EL (cell line): ENCODE measurements around the gene SPSB1.

Source experiments
- DNase-seq: peaks from one replicate; pipeline ENCODE4 v3.0.0-alpha.2; 2016

Gene SPSB1

GRCh38 chr1:9397997-9398526 is 105.4 kb downstream of the SPSB1 start:
- DNase-seq: peak; percentile 21

DNA sequence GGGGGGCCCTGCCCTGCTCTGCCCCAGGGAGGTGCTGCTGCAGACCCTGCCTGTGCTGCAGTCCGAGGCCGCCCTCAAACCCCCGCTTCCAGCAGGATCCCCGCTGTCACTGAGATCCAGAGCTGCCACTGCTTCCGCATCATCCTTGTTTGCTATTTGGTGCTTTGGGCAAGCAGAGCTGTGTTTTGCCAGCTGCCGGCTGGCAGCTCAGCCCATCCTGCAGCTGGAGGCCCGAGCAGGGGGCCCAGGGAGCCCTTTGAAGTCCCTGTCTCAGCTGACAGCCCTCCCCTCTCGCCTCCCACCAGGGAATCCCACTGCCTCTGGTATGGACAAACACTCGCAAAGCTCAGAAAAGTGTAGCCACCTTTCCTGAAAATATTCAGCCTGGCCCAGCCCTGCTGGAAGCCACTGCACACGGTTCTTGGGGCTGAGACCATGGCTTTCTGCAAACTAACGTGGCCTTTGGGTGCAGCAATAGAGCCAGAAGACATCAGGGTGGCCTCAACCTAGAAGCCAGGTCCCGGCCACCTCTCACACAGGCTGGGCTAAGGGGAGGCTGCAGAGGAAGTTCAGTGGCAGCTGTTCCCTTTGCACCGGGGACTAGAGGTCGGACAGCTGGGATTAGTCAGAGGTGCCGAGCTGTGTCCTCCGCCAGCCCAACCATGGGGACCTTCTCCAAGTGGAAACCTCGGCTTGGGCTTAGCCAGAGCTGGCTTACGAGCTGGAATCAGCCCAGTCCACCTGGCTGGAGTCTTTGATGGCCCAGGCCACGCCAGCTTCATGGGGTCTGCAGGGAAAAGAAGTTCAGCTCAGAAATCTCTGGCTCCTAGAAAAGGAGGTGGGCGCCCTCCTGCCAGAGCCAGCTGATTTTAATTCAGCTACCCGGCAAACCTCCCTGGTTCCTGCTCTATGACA is 107.1 kb downstream of the SPSB1 start:
- no peak for DNase-seq

- DNase-seq: peak; percentile 49
Measured at GRCh38 chr1:9400425-9401079, 107.9 kb downstream of the SPSB1 start.

DNA sequence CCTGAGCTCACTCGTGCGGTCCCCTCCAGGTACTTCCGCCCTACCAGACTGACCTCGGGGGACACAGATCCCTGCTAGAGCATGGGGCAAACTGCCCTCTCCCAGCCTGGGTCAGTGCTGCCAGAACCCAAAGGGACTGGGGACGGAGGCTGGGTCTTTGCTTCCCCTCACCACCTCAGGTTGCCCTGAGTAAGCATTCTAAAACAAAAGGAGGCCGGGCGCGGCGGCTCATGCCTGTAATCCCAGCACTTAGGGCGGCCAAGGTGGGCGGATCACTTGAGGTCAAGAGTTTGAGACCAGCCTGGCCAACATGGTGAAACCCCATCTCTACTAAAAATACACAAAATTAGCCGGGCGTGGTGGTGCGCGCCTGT is 108.4 kb downstream of the SPSB1 start:
- no peak for DNase-seq

- DNase-seq: no peak
Measured at GRCh38 chr1:9402256-9402616, 109.5 kb downstream of the SPSB1 start.

GRCh38 chr1:9402717-9403225 is 110.1 kb downstream of the SPSB1 start:
- DNase-seq: no peak

GRCh38 chr1:9404117-9404914 is 111.6 kb downstream of the SPSB1 start:
- no peak for DNase-seq

- no peak for DNase-seq
Measured at GRCh38 chr1:9406111-9406510, 113.4 kb downstream of the SPSB1 start.

GRCh38 chr1:9410737-9411297 is 118.1 kb downstream of the SPSB1 start:
- DNase-seq: peak; percentile 26

GRCh38 chr1:9413071-9413876 is 120.6 kb downstream of the SPSB1 start:
- peak; percentile 88 for DNase-seq

- DNase-seq: peak; percentile 53
Measured at GRCh38 chr1:9413877-9414213, 121.2 kb downstream of the SPSB1 start.

DNA sequence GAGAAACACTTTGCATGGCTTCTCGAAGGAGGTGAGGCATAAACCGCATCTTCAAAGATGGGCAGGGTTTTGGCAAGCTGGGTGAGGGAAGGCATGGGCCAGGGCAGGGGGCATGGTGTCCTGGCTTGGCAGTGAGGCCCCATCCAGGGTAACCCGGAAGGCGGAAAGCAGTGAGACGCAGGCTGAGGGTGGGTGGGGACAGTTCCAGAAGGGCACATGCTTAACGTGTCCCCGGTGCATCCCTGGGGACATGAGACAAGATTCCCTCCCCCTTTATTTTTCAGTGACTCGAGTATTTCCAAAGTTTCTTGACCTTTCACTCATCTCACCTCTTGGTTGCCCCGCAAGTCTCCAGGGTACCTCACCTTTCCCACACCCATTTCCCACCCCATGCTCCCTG is 123.8 kb downstream of the SPSB1 start:
- no peak for DNase-seq

DNA sequence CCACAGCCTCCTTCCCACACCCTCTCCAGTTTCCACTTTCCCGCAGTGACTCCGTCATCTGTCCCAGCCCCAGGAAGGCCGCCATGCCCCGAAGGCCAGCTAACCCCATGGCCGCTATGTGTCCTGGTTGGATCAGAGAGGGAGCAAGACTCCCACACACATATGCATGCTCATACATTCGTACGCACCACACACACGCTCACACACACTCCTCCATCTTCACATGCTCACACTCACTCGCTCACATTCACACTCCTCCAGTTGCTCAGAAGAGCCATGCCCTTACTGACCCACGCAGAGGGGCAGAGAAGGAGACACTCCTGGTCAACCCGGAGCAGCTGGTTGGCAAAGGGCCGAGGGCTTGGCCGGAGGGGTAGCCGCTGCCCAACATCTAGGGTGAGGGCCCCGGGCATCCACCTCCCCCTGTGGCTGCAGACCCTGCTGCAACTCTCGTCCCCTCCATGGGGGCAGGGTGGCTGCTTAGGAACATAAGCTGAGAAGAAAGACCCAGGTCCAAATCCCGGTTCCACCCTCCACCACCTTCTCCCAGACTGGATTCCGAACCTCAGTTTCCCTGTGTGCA is 124.3 kb downstream of the SPSB1 start:
- no peak for DNase-seq

- no peak for DNase-seq
Measured at GRCh38 chr1:9417695-9418094, 125.0 kb downstream of the SPSB1 start.

DNA sequence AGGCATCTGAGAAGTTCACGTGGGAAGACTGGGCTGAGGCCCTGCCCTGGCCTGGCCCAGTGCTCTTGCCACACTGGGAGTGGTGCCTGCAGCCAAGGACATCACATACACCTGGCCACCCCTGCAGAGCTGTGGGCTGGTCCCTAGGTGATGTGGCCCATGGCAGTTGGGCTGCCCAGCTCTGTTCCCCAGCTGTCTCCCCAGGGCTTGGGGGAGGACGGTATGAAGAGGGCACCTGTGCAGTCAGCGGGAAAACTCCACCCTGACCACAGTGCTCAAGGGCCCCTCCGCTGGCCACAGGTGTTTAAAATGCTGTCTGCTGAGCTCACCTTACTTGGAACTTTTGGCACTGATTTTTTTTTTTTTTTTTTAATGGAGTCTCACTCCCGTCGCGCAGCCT is 126.2 kb downstream of the SPSB1 start:
- DNase-seq: no peak
